T-cell (primary cell): ENCODE data around the gene SHC2. TPM values are rescaled to one million over a fixed set of nuclear protein-coding genes. Genes with fewer than 3 reads are reported as not detected.
"Not testable (repeated sequence)": the region's sequence is repeated elsewhere in the genome, so short reads cannot be mapped to it uniquely, and the experiment has no call there.

Experiments
- ATAC-seq, 4 experiments: fragments of 200-7000 bp in 3 of 4; fragments of 150-1000 bp in 1 of 4; cut with Tn5 transposase; replicated peaks in 1 of 4; 1 replicate in 3 of 4; 2 replicates in 1 of 4; pipeline ENCODE4 v1.10.0; 2021; ENCODE audit warnings: moderate library complexity in 3 of 4, mild to moderate bottlenecking in 2 of 4, moderate number of reproducible peaks in 1 of 4
- CTCF ChIA-PET, 2 donors: fragments of 300-600 bp; sonication (Branson Sonifier 250); formaldehyde crosslinking; loops; one replicate each; lab custom pipeline; 2022; ENCODE audit warnings: antibody characterized with exemption in 2 of 2; lab: Charles Lee
- POLR2A ChIA-PET, 2 donors: fragments of 300-600 bp; sonication (Branson Sonifier 250); formaldehyde crosslinking; loops; one replicate each; lab custom pipeline; 2022; ENCODE audit warnings: antibody characterized with exemption in 2 of 2; lab: Charles Lee
- DNase-seq, 35 experiments: peaks; one replicate each; pipeline versions ENCODE4 v3.0.0 to v3.0.0-alpha.2; 2013 to 2023
- H3K27ac ChIP-seq: one replicate; pipeline ENCODE4 v1.5.1; 2013; ENCODE audit warnings: low read length
- H3K27me3 ChIP-seq, 2 experiments: replicated peaks in 1 of 2; 1 replicate in 1 of 2; 2 replicates in 1 of 2; pipeline versions ENCODE4 v1.6.1 to v1.7.0; 2013; ENCODE audit warnings: low read length in 1 of 2, mixed read lengths in 1 of 2; ENCODE audit not compliant: control insufficient read depth in 2 of 2, insufficient read depth in 2 of 2; ENCODE audit errors: extremely low read depth in 1 of 2
- H3K36me3 ChIP-seq, 2 donors: 1 replicate in 1 of 2; 2 replicates in 1 of 2; pipeline versions ENCODE4 v1.6.1 to v1.7.0; 2013; ENCODE audit warnings: low read length in 1 of 2; ENCODE audit not compliant: control insufficient read depth in 2 of 2, insufficient read depth in 1 of 2; ENCODE audit errors: extremely low read depth in 1 of 2
- H3K4me1 ChIP-seq, 2 experiments: 1 replicate in 1 of 2; 2 replicates in 1 of 2; pipeline versions ENCODE4 v1.6.1 to v1.7.0; 2013; ENCODE audit warnings: low read length in 2 of 2, mixed read lengths in 1 of 2; ENCODE audit not compliant: insufficient read depth in 2 of 2, control insufficient read depth in 1 of 2; ENCODE audit errors: extremely low read depth in 1 of 2
- H3K4me3 ChIP-seq, 2 donors: 1 replicate in 1 of 2; 2 replicates in 1 of 2; pipeline versions ENCODE4 v1.5.1 to v1.7.0; 2013; ENCODE audit warnings: mild to moderate bottlenecking in 2 of 2, low read length in 1 of 2, moderate library complexity in 1 of 2; ENCODE audit not compliant: control insufficient read depth in 1 of 2; ENCODE audit errors: extremely low read depth in 1 of 2
- H3K9me3 ChIP-seq: 2 replicates; pipeline ENCODE4 v1.7.0; 2013
- H3K27ac Mint-ChIP-seq, 2 donors: one replicate each; pipeline ENCODE4 v1.8.0; 2020 to 2021; ENCODE audit warnings: mild to moderate bottlenecking in 2 of 2, mixed read lengths in 2 of 2
- H3K27me3 Mint-ChIP-seq, 2 donors: one replicate each; pipeline ENCODE4 v1.8.0; 2021 to 2022; ENCODE audit warnings: mixed read lengths in 2 of 2
- H3K36me3 Mint-ChIP-seq: one replicate; pipeline ENCODE4 v1.8.0; 2021; ENCODE audit warnings: mixed read lengths
- H3K4me1 Mint-ChIP-seq, 3 donors: one replicate each; pipeline ENCODE4 v1.8.0; 2020 to 2022; ENCODE audit warnings: mixed read lengths in 3 of 3, mild to moderate bottlenecking in 1 of 3
- H3K4me3 Mint-ChIP-seq, 3 donors: one replicate each; pipeline ENCODE4 v1.8.0; 2020 to 2022; ENCODE audit warnings: mild to moderate bottlenecking in 3 of 3, mixed read lengths in 3 of 3, moderate library complexity in 3 of 3
- H3K9me3 Mint-ChIP-seq, 3 donors: one replicate each; pipeline ENCODE4 v1.8.0; 2020 to 2022; ENCODE audit warnings: mixed read lengths in 3 of 3
- WGBS: methylation state at CpG from one replicate; pipeline ENCODE4 v1.1.5; 2013; ENCODE audit warnings: missing lambda C conversion rate; ENCODE audit not compliant: insufficient coverage; 5-methylcytosine and 5-hydroxymethylcytosine counted together
- total RNA-seq, 35 experiments: library from RNA in 6 of 35; stranded (reverse) in 6 of 35; fragments of 120-200 nt in 1 of 35; gene quantifications; one replicate each; pipeline versions ENCODE4 v1.2.1 to v1.2.4 and lab custom pipeline; 2013 to 2026

The SHC2 gene
- total RNA-seq, 5 donors from 2014 or later (not counting 1 experiment from before 2014, with no cell fraction given), result 0.66 to 4.4 (median 3.4) TPM

GRCh38 chr19:485583-486236 is 24.9 kb upstream of the SHC2 start:
- Mint-ChIP-seq H3K4me3 (no peak overlapping the region), H3K36me3 (no peaks in the 10 kb centered on the region), H3K27me3 (peaks cover 3 to 18% of the 10 kb centered on the region in 2 donors), H3K9me3 (peaks cover 1 to 4% (median 2%) of the 10 kb centered on the region in 3 donors), H3K4me1 (peaks cover 10 to 21% (median 11%) of the 10 kb centered on the region in 3 donors), H3K27ac (no peak overlapping the region)
- Histone ChIP-seq H3K4me3 (no peak overlapping the region), H3K4me1 (peaks cover 0 to 13% of the 10 kb centered on the region in 2 experiments), H3K36me3 (no peaks in the 10 kb centered on the region), H3K9me3 (no peaks in the 10 kb centered on the region), H3K27me3 (peaks cover 3 to 34% of the 10 kb centered on the region in 2 experiments), H3K27ac (no peak overlapping the region)
- POLR2A ChIA-PET, result no interaction called here
- ATAC-seq (no peak), DNase-seq (no peak)
- CTCF ChIA-PET, result no interaction called here
- 58% methylated on average over 13 of the region's 23 CpGs for whole genome bisulfite sequencing

- DNase-seq (no peak), ATAC-seq (no peak)
- H3K9me3 Mint-ChIP-seq, result peaks cover 5 to 10% (median 6%) of the 10 kb centered on the region in 3 donors
- no peak overlapping the region for H3K4me3 ChIP-seq
- peaks cover 0 to 15% of the 10 kb centered on the region in 2 experiments for H3K4me1 ChIP-seq
- POLR2A ChIA-PET, result no interaction called here
- 86% methylated on average over 19 of the region's 22 CpGs for WGBS
- H3K4me3 Mint-ChIP-seq, result no peak overlapping the region
- H3K36me3 Mint-ChIP-seq, result no peaks in the 10 kb centered on the region
- no peak overlapping the region for H3K27ac Mint-ChIP-seq
- peaks cover 3 to 34% of the 10 kb centered on the region in 2 experiments for H3K27me3 ChIP-seq
- no peak overlapping the region for H3K27ac ChIP-seq
- no peaks in the 10 kb centered on the region for H3K9me3 ChIP-seq
- no peaks in the 10 kb centered on the region for H3K36me3 ChIP-seq
- CTCF ChIA-PET, result no interaction called here
- H3K27me3 Mint-ChIP-seq, result peaks cover 3 to 18% of the 10 kb centered on the region in 2 donors
- H3K4me1 Mint-ChIP-seq, result peaks cover 10 to 26% (median 16%) of the 10 kb centered on the region in 3 donors
These were observed 24.2 kb upstream of the SHC2 start for GRCh38 chr19:485077-485476.

- Mint-ChIP-seq H3K4me3 (no peak overlapping the region), H3K4me1 (peaks cover 12 to 26% (median 14%) of the 10 kb centered on the region in 3 donors), H3K27me3 (peaks cover 3 to 18% of the 10 kb centered on the region in 2 donors), H3K27ac (no peak overlapping the region), H3K9me3 (peaks cover 5 to 13% (median 6%) of the 10 kb centered on the region in 3 donors), H3K36me3 (no peaks in the 10 kb centered on the region)
- ChIA-PET POLR2A (no interaction called here), CTCF (no interaction called here)
- H3K36me3 ChIP-seq, result no peaks in the 10 kb centered on the region
- H3K27ac ChIP-seq, result no peak overlapping the region
- H3K27me3 ChIP-seq, result peaks cover 3 to 34% of the 10 kb centered on the region in 2 experiments
- H3K9me3 ChIP-seq, result no peaks in the 10 kb centered on the region
- peaks cover 0 to 15% of the 10 kb centered on the region in 2 experiments for H3K4me1 ChIP-seq
- DNase-seq (no peak), ATAC-seq (no peak)
- 56% methylated on average over 9 of the region's 15 CpGs for WGBS
- H3K4me3 ChIP-seq, result no peak overlapping the region
These were observed 23.7 kb upstream of the SHC2 start for GRCh38 chr19:484494-484893.

GRCh38 chr19:483332-484072 is 22.7 kb upstream of the SHC2 start:
- POLR2A ChIA-PET, result no interaction called here

GRCh38 chr19:482186-483041 is 21.6 kb upstream of the SHC2 start:
- peak overlapping the region in 1 of 2 donors; percentile 23 for H3K27ac Mint-ChIP-seq
- Histone ChIP-seq H3K9me3 (no peaks in the 10 kb centered on the region), H3K27me3 (peaks cover 3 to 42% of the 10 kb centered on the region in 2 experiments), H3K36me3 (no peaks in the 10 kb centered on the region), H3K4me3 (no peak overlapping the region), H3K4me1 (peaks cover 0 to 7% of the 10 kb centered on the region in 2 experiments), H3K27ac (no peak overlapping the region)
- ATAC-seq (no peak), DNase-seq (no peak)
- H3K4me3 Mint-ChIP-seq, result no peak overlapping the region
- ChIA-PET POLR2A (no interaction called here), CTCF (no interaction called here)
- H3K4me1 Mint-ChIP-seq, result peaks cover 5 to 20% (median 10%) of the 10 kb centered on the region in 3 donors
- 64% methylated on average over 20 of the region's 20 CpGs for WGBS
- peaks cover 5 to 13% (median 6%) of the 10 kb centered on the region in 3 donors for H3K9me3 Mint-ChIP-seq
- no peaks in the 10 kb centered on the region for H3K36me3 Mint-ChIP-seq
- H3K27me3 Mint-ChIP-seq, result peaks cover 3 to 18% of the 10 kb centered on the region in 2 donors

More at GRCh38 chr19:483332-484072, 22.7 kb upstream of the SHC2 start:
- Histone ChIP-seq H3K4me3 (no peak overlapping the region), H3K4me1 (peaks cover 0 to 13% of the 10 kb centered on the region in 2 experiments), H3K36me3 (no peaks in the 10 kb centered on the region), H3K27ac (no peak overlapping the region), H3K27me3 (peaks cover 3 to 34% of the 10 kb centered on the region in 2 experiments), H3K9me3 (no peaks in the 10 kb centered on the region)
- CTCF ChIA-PET, result no interaction called here
- DNase-seq, result no peak
- H3K9me3 Mint-ChIP-seq, result peaks cover 5 to 13% (median 6%) of the 10 kb centered on the region in 3 donors
- 65% methylated on average over 19 of the region's 21 CpGs for WGBS
- no peak overlapping the region for H3K4me3 Mint-ChIP-seq
- H3K36me3 Mint-ChIP-seq, result no peaks in the 10 kb centered on the region
- H3K4me1 Mint-ChIP-seq, result peaks cover 11 to 25% (median 13%) of the 10 kb centered on the region in 3 donors
- no peak for ATAC-seq
- H3K27ac Mint-ChIP-seq, result no peak overlapping the region
- peaks cover 3 to 18% of the 10 kb centered on the region in 2 donors for H3K27me3 Mint-ChIP-seq

- Mint-ChIP-seq H3K27ac (peak overlapping the region in 1 of 2 donors; percentile 34), H3K4me3 (peak overlapping the region in 1 of 3 donors; percentile 67), H3K4me1 (peaks cover 5 to 20% (median 10%) of the 10 kb centered on the region in 3 donors), H3K9me3 (peaks cover 5 to 13% (median 6%) of the 10 kb centered on the region in 3 donors), H3K27me3 (peaks cover 3 to 15% of the 10 kb centered on the region in 2 donors)
- H3K4me3 ChIP-seq, H3K36me3 Mint-ChIP-seq, POLR2A ChIA-PET, H3K4me1 ChIP-seq, ATAC-seq, H3K9me3 ChIP-seq, H3K27ac ChIP-seq, H3K36me3 ChIP-seq, DNase-seq: not testable (repeated sequence)
- CTCF ChIA-PET, result interaction anchor here in 1 of 2 donors (0.6 kb wide), 1 partner anchor 36 kb away, joined by 4 read pairs; no protein-coding TSS in a partner anchor
- 94% methylated on average over 3 of the region's 3 CpGs for WGBS
- H3K27me3 ChIP-seq, result peaks cover 3 to 42% of the 10 kb centered on the region in 2 experiments
These were observed 20.3 kb upstream of the SHC2 start for GRCh38 chr19:481100-481499.
